Neural cell (in vitro differentiated cells): ENCODE measurements around the gene SH3YL1. TPM values are rescaled to one million over a fixed set of nuclear protein-coding genes. Genes with fewer than 3 reads are reported as not detected.

Source experiments
- H2AFZ ChIP-seq: fragments of 200-600, 300-800 bp; sonication (generic), shearing (Covaris generic); 2 replicates; pipeline ENCODE4 v1.6.0; 2014; ENCODE audit warnings: low read depth, mild to moderate bottlenecking, antibody characterized with exemption, low read length, moderate library complexity
- H3F3A ChIP-seq: fragments of 200-600 bp; shearing (Covaris generic); 2 replicates; pipeline ENCODE4 v1.6.1; 2016; ENCODE audit warnings: mild to moderate bottlenecking, moderate library complexity, mixed read lengths, antibody characterized with exemption, low read length; ENCODE audit not compliant: insufficient read depth, poor library complexity, severe bottlenecking
- H3K27ac ChIP-seq: fragments of 200-600, 300-800 bp; sonication (generic), shearing (Covaris generic); 2 replicates; pipeline ENCODE4 v1.5.1; 2014; ENCODE audit warnings: mild to moderate bottlenecking, low read length, moderate library complexity
- H3K27me3 ChIP-seq: fragments of 300-800, 200-600 bp; sonication (generic), shearing (Covaris generic); 2 replicates; pipeline ENCODE4 v1.6.0; 2014; ENCODE audit warnings: mild to moderate bottlenecking, low read depth, low read length, moderate library complexity; ENCODE audit not compliant: insufficient read depth
- H3K36me3 ChIP-seq: fragments of 300-800, 200-600 bp; sonication (generic), shearing (Covaris generic); 2 replicates; pipeline ENCODE4 v1.5.1; 2014; ENCODE audit warnings: mild to moderate bottlenecking, antibody characterized with exemption, low read length, moderate library complexity; ENCODE audit not compliant: insufficient read depth
- H3K4me2 ChIP-seq: fragments of 300-800, 200-600 bp; sonication (generic), shearing (Covaris generic); 2 replicates; pipeline ENCODE4 v1.6.0; 2014; ENCODE audit warnings: mild to moderate bottlenecking, low read length
- H3K4me3 ChIP-seq: fragments of 300-800, 200-600 bp; sonication (generic), shearing (Covaris generic); 2 replicates; pipeline ENCODE4 v1.5.1; 2014; ENCODE audit warnings: mild to moderate bottlenecking, low read length, moderate library complexity
- H3K79me2 ChIP-seq: fragments of 200-600 bp; shearing (Covaris generic); replicated peaks from 2 replicates; pipeline ENCODE4 v1.6.0; 2014; ENCODE audit warnings: mild to moderate bottlenecking, low read length, moderate library complexity; ENCODE audit not compliant: insufficient read depth
- H3K9ac ChIP-seq: fragments of 300-800, 200-600 bp; sonication (generic), shearing (Covaris generic); 2 replicates; pipeline ENCODE4 v1.6.1; 2016; ENCODE audit warnings: mild to moderate bottlenecking, low read length, mixed read lengths
- H3K9me2 ChIP-seq: fragments of 200-600 bp; shearing (Covaris generic); 2 replicates; pipeline ENCODE4 v1.6.1; 2016; ENCODE audit warnings: mild to moderate bottlenecking, low read length, mixed read lengths; ENCODE audit not compliant: insufficient read depth
- H3K9me3 ChIP-seq: fragments of 200-600, 300-800 bp; sonication (generic), shearing (Covaris generic); 2 replicates; pipeline ENCODE4 v1.6.1; 2016; ENCODE audit warnings: mild to moderate bottlenecking, mixed run types, low read length, moderate library complexity, mixed read lengths
- H4K20me1 ChIP-seq: fragments of 200-600 bp; shearing (Covaris generic); 2 replicates; pipeline ENCODE4 v1.6.1; 2016; ENCODE audit warnings: mild to moderate bottlenecking, mixed run types; ENCODE audit not compliant: insufficient read depth
- CTCF ChIP-seq: fragments of 450-650 bp; IDR thresholded peaks from 2 replicates; pipeline ENCODE4 v1.5.1; 2014; ENCODE audit warnings: antibody characterized with exemption, mild to moderate bottlenecking, moderate library complexity; ENCODE audit not compliant: poor library complexity, severe bottlenecking
- EP300 ChIP-seq: fragments of 450-650 bp; conservative IDR thresholded peaks from 2 replicates; pipeline ENCODE4 v1.6.1; 2014; ENCODE audit warnings: antibody characterized with exemption, mild to moderate bottlenecking, moderate library complexity; ENCODE audit not compliant: poor library complexity, severe bottlenecking
- EZH2 ChIP-seq: fragments of 200-600, 300-800 bp; shearing (Covaris generic), sonication (generic); IDR thresholded peaks from 2 replicates; pipeline ENCODE4 v1.6.1; 2014; ENCODE audit warnings: antibody characterized with exemption, low read length, borderline replicate concordance, mild to moderate bottlenecking; ENCODE audit not compliant: insufficient read depth, poor library complexity, severe bottlenecking
- MXI1 ChIP-seq: fragments of 450-650 bp; conservative IDR thresholded peaks from 2 replicates; pipeline ENCODE4 v1.6.1; 2014; ENCODE audit warnings: antibody characterized with exemption, mild to moderate bottlenecking; ENCODE audit not compliant: poor library complexity, severe bottlenecking
- POLR2AphosphoS5 ChIP-seq: IDR thresholded peaks from 2 replicates; pipeline ENCODE4 v1.6.1; 2012
- RAD21 ChIP-seq: fragments of 450-650 bp; conservative IDR thresholded peaks from 2 replicates; pipeline ENCODE4 v1.6.1; 2014; ENCODE audit warnings: antibody characterized with exemption, mild to moderate bottlenecking, moderate library complexity
- REST ChIP-seq: IDR thresholded peaks from 2 replicates; pipeline ENCODE4 v1.6.1; 2012; ENCODE audit warnings: borderline replicate concordance
- SMC3 ChIP-seq: fragments of 450-650 bp; conservative IDR thresholded peaks from 2 replicates; pipeline ENCODE4 v1.6.1; 2014; ENCODE audit warnings: antibody characterized with exemption, mild to moderate bottlenecking, moderate library complexity; ENCODE audit not compliant: poor library complexity
- TAF1 ChIP-seq: IDR thresholded peaks from 2 replicates; pipeline ENCODE4 v1.6.1; 2012; ENCODE audit warnings: low read depth
- polyA plus RNA-seq: library from polyadenylated mRNA; depleted of rRNA; stranded (reverse); fragments of >200 nt; gene quantifications from 2 replicates; pipeline ENCODE4 v1.2.3, GENCODE V29; 2014

SH3YL1 gene
- polyA plus RNA-seq, 1 donor from 2014 or later: 70.6 TPM

- H3K4me2 ChIP-seq: no peak overlapping the region
- H3K4me3 ChIP-seq: no peak overlapping the region
- no peaks in the 10 kb centered on the region for H4K20me1 ChIP-seq
- no peaks in the 10 kb centered on the region for H3K27me3 ChIP-seq
- TF ChIP-seq TAF1: no peak
- TF ChIP-seq EZH2: no peak
- TF ChIP-seq EP300: no peak
- no peak for TF ChIP-seq SMC3
- TF ChIP-seq POLR2AphosphoS5: no peak
- TF ChIP-seq RAD21: no peak
- TF ChIP-seq CTCF: no peak
- no peak for TF ChIP-seq MXI1
- H3K9me3 ChIP-seq: no peaks in the 10 kb centered on the region
- no peaks in the 10 kb centered on the region for H3K9me2 ChIP-seq
- H3K79me2 ChIP-seq: no peaks in the 10 kb centered on the region
- no peak overlapping the region for H3K27ac ChIP-seq
- H3K9ac ChIP-seq: no peak overlapping the region
- no peak overlapping the region for H2AFZ ChIP-seq
- no peaks in the 10 kb centered on the region for H3F3A ChIP-seq
- H3K36me3 ChIP-seq: no peaks in the 10 kb centered on the region
Measured at GRCh38 chr2:216068-216467, 47.8 kb downstream of the SH3YL1 start.

DNA sequence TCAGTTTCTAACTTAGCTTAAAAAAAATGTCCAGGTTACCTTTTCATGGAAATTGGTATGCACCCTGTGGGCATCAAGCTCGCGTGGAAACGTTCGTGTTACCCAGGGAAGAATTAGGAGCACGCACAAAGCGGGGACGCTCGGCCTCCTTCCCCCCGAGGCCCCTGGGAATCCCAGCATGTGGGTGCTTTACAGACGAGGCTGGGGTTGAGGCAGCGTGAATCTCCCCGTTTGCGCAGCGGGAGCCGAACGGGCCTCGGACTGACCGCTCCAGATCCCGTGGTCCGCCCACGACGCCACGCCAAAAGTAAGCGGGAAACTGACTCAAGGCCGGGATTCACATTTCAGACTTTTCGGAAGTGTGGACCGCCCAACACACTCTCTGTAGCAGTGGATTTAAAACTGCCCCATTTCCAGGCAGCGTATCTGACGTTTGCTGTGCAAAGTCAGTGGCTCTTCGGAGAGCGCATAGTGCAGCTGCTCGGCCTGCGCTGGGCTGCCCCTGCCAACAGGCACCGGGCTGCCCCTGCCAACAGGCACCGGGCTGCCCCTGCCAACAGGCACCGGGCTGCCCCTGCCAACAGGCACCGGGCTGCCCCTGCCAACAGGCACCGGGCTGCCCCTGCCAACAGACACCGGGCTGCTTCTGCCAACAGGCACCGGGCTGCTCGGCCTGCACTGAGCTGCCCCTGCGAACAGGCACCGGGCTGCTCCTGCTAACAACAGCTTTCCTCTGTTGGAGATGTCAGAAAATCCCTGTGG is 49.7 kb downstream of the SH3YL1 start:
- Histone ChIP-seq H3K27me3 (no peaks in the 10 kb centered on the region), H3K9me3 (no peaks in the 10 kb centered on the region), H3K9me2 (no peaks in the 10 kb centered on the region), H3K4me2 (no peak overlapping the region), H3K4me3 (no peak overlapping the region), H3F3A (no peaks in the 10 kb centered on the region), H3K27ac (no peak overlapping the region), H3K79me2 (no peaks in the 10 kb centered on the region), H3K36me3 (no peaks in the 10 kb centered on the region), H4K20me1 (no peaks in the 10 kb centered on the region), H3K9ac (no peak overlapping the region), H2AFZ (no peak overlapping the region)
- TF ChIP-seq RAD21 (no peak), TAF1 (no peak), MXI1 (no peak), POLR2AphosphoS5 (no peak), EZH2 (no peak), EP300 (no peak), REST (no peak), CTCF (no peak), SMC3 (no peak)
